NCI-H2081 (cell line): Measurements from ENCODE around the gene FKBP8.
A peak's percentile ranks its signal among the peaks of the same experiment; 100 is the strongest.
"Not testable (repeated sequence)": the region's sequence is repeated elsewhere in the genome, so short reads cannot be mapped to it uniquely, and the experiment has no call there.

ENCODE experiments used
- DNase-seq, 2 experiments: peaks; one replicate each; lab custom pipeline; 2025; lab: John Stamatoyannopoulos, UW

Gene FKBP8

DNA sequence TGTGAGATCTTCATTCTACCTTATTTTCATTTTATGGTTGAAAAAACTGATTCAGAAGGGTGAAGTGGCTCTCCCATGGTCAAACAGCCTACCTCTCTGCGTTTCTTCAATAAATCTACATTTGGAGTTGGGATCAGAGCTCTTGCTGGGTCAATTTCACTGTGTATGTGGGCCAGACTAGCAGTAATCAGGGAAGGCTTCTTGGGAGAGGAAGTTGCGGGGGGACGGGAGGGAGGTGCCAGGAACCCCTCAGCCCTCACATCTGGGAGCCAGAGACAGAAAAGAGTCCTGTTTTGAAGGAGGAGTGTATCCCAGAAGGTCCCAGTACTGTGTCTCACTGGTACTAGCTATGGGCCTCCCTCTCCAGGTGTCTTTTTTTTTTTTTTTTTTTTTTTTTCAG is 15.2 kb upstream of the FKBP8 start:
- no peak for DNase-seq

DNA sequence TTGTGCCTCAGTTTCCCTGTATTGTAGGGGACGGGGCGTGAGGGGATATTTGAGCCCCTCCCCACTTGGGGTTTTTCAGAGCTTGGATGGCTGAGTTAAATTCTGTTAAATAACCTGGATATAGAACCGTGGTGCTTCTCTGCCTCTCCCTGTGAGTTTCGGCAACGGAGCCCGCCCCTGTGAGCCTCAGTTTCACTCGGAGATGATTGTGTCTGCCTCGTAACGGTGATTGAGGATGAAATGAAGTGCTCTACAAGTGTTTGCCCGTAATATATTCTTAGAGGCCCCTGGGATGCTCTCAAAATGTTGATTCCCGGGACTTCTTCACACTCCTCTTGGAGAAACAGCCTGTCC is 14.8 kb upstream of the FKBP8 start:
- no peak for DNase-seq

DNA sequence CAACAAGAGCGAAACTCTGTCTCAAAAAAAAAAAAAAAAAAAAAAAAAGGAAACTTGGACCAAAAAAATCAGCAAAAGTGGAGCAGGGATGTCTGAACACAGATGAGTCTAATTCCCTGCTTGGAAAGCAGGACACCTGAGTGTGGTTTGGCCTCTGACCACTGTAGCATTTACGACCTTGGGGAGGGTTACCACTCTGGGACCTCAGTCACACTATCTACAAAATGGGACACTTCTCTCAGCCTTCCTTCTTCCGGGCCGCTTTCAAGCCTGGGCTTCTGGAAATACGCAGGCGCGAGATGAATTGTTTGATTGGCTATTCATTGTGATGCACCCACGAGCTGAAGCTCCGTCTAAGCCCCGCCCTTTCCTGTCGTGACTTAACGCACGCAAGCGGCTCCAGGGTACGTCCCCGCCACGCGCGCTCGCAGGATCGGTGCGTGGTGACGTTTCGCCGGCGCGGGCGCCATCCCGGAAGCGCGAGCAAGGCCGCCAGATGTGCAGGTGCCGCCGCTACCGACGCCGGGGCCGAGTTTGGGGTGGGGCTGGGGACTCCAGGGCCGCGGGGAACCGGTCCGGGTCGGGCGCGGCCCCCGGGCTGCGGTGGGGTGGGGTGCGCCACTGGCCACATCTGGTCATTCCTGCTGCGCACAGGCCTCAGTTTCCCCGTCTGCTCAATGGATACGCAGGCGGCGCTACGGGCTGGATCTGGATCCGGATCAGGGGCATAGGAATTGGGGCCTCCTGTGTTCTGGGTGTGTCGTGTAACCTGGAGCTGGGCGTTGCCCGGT is 14.2 kb upstream of the FKBP8 start, which contains the start of gene KXD1:
TSS of gene KXD1 (plus strand) at position 460 of the 791 bp plus-strand sequence. CDS start 4,187 bp downstream, outside the sequence.
- DNase-seq = peak; percentile 97 to 98

DNA sequence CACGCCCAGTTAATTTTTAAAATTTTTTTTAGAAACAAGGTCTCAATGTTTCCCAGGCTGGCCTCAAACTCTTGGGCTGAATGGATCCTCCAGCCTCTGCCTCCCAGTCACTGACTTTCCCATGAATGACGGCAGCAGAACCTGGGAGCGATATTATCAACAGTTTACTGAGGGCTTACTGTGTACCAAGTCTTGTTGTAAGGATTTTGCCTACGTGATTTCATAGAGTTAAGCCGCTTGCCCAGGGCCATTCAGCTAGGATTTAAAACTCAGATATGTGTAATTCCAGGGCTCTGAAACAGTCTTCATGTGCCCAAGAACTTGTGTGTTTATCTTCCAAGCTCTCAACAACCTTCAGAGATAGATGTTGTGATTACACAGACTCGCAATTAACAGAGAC is 8.3 kb upstream of the FKBP8 start:
- DNase-seq = no peak

DNA sequence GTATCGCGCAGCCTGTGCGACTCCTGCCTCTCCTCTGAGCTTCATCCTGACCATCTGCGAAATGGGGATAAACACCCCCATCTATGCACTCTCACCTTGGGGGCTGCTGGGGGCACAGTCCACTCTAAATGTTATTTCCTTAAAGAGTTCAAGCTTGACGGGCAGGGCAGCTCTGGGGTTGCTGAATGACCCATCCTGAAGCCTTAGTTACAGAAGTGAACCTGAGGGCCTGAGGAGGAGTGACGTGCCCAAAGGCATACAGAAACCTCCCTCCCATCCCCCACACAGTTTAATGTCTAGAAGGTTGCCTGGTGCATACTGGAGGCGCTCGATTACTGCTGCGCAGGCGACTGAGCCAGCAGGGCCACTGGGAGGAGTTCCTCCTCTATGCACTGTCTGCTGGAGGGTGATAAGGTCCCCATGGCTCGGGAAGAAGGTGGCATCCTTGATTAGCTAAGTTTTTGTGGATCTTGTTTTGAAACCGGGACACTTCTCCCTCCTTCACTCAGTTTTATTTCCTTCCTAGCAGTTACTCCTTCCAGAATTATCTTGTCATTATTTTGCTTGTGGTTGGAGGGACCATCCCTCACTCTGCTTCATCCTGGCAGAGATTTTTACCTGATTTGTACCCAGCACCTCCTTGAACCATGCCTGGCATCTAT is 572 bp upstream of the FKBP8 start:
- peak; percentile 23 to 25 for DNase-seq

DNA sequence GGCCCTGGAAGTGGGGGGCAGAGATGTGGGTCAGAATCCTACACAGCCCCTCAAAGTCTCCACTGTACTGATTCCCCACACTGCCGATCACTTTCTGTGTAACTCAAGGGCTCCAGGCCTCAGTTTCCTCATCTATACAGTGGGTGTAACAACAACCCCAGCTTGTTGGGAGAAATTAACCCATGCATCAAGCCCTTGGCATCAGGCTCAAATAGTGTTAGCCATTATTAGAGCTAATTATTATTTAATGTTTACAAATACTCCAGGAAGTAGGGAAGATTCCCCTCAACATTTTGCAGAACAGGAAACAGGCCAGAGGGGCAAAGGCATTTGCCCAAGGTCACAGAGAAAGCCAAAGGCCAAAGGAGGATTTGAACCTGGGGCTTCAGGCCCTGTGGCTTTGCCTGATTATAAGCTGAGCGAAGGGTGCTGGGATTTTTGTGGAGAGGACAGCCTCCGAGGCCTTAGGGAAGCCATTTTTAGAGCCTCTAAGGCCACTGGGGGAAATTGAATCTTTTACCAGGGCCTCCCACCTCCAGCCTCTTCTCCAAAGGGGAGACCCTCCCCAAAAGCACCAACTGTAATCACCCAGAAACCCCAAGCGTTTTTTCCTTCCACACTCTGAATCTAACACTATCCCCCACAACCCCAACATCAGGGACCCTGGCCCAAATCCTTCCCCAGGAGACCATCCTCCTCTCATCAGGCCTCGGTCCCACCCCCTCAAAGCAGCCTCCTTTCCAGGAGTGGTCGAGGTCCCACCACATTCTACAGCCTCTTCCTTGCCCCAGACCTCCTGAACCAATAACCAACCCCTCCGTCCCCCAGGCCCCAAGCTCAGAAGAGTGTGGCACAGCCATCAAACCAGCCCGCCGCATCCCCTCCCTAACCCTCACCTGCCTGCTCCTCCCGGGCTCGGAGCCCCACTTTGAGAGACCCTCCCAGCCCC is 1.1 kb downstream of the FKBP8 start:
- no peak for DNase-seq

DNA sequence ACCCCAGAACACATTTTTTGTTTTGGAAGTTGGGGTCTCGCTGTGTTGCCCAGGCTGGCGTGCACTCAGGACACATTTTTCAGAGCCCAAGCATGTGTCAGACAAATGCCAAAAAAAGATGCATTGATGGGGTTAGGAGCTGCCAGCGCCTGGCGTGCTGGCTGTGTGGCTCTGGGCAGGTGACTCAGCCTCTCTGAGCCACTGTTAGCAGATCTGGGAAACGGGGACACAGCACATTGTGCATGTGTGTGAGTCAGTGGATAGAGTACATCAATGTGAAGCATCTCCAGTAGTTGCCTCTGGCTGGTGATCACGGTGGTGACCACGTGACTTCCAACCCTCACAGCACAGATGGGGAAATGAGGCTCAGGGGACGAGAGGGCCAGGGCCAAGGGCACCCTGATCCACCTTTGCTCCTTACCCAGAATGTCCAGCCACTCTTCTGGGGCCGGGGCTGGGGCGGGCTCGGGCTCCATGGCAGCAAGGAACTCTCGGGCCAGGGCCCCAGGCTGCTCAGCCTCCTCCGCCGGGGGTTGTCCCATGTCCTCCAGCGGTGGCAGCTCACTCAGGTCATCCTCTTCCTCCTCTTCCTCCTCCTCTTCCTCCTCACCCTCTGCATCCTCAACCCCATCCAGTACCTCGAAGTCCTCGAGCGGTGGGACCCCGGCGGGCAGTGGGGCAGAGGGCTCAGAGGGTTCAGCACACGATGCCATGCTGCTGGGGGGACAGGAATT is 1.9 kb downstream of the FKBP8 start:
- no peak for DNase-seq

DNA sequence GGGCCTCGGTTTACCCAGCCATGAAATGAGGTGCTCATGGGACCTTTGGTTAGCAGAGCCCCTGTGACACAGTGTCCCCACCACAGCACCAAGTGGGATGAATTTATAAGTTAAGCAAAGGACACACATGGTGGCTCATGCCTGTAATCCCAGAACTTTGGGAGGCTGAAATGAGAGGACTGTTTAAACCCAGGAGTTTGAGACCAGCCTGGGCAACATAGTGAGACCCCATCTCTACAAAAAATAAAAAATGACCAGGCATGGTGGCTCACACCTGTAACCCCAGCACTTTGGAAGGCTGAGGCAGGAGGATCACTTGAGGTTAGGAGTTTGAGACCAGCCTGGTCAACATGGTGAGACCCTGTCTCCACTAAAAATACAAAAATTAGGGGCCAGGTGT is 3.2 kb downstream of the FKBP8 start:
- DNase-seq = not testable (repeated sequence)

DNA sequence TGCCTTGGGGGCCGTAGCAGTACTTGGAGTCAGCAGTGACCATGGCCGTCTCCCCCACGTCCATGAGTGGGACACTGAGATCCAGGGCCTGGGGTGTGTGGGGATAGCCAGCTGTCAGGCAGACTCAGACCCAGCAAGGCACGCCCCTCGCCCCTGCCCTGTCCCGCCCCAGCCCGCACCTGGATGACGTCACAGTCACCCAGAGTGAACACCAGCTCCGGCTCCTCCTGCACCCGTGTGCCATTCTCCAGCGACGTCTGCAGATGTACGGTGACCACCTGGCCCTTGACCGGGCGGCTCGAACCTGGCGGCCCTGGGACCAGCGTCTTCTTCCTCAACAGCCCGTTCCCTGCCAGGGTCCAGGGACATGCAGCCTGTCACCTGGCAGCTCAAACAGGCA is 4.0 kb downstream of the FKBP8 start:
- DNase-seq = no peak

DNA sequence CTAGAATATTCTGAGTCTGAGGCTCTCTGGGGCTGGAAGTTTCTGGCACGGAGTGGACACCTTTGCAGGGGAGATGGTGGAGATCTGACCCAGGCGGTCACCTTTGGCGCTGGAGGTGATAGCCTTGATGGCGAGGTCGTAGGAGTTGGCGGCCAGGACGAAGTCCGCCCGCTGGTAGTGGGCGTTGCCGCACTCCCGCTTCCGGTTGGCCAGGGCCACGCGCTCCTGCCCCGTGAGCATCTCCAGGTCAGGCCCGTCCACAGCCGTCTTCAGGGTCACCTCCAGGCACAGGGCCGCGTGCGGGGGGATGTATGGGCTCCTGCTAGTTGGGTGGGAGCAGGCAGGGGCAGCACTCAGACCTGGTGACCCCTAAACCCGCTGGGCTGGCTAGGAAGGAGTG is 5.3 kb downstream of the FKBP8 start:
- no peak for DNase-seq

DNA sequence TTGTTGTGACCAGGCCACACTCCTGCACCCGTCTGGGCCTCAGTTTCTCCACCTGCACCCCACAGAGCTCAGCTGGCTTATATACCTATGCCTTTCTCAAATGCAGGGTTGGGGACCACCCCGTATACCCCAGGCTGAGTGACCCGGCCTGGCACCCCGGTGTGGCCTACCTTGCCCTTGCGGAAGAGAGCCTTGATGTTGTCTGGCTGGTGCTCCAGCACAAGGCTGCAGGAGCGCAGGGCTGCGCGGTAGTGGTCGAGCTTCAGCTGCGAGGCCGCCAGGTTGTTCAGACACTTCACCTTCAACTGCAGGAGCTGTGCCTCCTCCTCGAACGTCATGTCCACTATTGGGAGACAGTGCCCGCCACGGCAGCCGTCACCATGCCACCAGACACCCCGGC is 5.9 kb downstream of the FKBP8 start:
- DNase-seq = no peak

DNA sequence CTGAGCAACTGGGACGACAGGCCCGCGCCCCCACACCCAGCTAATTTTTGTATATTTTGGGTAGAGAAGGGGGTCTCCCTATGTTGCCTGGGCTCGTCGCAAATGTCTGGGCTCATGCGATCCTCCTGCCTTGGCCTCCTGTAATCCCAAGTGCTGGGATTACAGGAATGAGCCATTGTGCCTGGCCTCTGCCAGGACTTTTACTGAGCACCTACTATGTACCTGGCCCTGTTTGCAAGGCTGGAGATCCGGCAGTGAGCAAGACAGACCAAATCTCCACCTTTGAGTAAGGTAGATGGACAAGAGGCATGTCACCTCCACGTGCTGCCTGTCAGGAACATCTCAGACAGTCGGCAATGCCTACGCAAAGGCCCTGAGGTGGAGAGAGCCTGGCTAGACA is 6.9 kb downstream of the FKBP8 start:
- no peak for DNase-seq

DNA sequence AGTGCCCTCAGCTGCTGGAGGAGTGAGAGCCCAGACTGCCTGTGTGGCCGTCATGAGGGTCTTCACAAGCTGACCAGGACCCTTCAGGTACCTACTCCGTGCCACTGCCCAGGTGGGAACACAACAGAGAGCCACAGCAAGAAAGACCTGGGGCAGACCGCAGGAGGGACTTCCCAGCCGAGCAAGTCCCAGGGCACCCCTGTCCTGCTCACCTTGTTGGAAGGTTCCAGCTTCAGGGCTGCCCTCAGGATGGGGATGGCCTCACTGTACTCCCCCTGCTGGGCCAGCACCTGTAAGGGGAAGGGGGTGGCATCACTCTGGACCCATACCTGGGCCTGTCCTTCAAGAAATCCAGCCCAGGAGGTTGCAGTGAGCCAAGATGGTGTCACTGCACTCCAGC is 10.3 kb downstream of the FKBP8 start:
- DNase-seq = no peak

DNA sequence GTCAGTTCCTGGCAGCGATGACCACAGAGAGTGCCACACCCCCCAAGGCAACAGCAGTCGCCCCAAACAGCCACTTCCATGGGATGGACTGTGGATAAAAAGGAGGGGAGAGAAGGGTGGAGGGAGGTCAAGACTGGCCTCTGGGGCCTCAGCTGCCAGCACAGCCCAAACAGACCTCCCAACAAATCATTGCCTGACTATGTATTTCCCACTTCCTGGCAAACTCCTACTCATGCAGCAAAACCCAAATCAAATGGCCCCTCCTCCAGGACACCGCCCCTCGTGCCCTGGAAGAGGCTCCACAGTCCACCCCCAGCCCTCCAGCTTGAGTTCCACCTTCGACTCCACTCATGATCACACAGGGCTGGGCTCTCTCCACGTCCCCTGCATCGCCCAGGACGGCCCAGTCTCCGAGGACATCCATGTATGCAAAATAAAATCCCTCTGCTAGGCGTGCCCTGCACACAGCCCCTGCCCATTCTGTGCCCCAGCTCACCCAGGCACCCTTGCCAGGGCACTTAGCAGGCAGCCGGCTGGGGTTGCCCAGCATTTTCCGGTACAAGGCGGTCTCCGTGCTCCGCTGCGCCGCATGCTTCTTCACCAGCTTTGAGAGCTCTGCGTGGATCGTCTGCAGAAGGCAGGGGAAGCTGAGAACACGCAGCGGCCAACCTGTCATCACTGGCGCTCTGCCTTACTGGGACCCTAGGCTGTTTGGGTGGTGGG is 11.0 kb downstream of the FKBP8 start:
- DNase-seq = no peak

DNA sequence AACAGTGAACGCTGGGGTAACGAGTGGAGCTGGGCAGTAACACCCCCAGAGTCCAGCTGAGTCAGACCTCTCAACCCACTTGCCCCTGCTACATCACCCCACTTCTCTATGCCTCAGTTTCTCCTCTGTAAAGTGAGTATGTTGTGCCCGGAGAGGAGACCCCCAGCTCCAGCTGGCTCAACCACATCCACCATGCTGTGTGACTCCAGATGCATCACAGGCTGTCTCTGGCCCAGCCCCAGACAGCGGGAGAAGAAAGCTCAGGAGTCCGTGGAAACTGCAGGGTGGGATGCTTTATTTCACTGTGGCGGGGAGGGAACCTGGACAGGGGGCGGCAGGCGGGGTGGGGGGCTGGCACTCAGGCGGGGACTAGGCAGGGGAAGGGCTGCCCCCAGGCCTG is 11.9 kb downstream of the FKBP8 start:
- no peak for DNase-seq

DNA sequence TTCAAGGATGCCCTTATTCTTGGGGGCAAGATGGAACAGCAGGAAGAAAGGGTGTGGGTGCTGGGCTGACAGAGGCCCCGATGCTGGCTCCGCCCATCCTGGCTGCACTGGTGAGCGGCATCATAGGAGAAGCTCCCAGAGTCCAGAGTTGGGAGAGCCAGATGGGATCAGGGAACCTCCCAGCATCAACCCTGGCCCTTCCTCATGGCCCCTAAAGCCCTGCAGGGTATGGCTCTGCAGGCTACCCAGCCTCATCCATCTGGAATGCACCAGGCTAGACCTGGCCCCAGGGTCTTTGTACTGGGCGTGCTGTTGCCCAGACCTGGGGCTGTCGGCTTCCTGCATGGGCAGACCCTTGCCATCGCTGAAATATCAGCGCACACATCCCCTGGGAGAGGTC is 13.6 kb downstream of the FKBP8 start:
- DNase-seq = no peak

DNA sequence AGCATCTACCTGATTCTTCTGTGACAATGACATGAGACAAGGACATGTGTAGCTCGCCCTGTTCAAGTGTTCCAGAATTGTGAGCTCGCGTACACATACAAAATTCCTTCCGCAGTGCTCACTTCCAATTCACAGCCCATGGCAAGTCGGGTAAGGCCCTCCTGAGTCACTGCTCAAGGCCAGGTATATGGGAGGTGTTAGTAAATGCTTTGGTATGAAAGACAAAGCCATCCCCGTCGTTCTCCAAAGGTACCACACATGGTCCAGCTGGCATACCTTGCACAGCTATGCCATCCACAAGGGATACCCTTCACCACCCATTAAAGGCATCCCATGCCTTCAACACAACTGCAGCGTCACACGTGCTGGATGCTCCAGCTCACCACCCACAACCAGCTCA is 17.1 kb downstream of the FKBP8 start:
- no peak for DNase-seq

DNA sequence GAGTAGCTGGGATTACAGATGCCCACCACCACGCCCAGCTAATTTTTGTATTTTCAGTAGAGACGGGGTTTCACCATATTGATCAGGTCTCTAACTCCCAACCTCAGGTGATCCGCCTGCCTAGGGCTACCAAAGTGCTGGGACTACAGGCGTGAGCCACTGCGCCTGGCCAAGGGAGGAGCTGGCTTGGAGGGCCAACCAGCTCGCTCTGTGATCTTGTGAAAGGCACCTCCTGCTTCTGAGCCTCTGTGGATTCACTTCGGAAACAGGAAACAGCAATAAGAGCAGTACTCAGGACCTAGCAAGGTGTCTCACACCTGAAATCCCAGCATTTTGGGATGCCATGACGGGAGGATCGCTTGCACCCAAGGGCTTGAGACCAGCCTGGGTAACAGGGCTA is 19.5 kb downstream of the FKBP8 start:
- no peak for DNase-seq

DNA sequence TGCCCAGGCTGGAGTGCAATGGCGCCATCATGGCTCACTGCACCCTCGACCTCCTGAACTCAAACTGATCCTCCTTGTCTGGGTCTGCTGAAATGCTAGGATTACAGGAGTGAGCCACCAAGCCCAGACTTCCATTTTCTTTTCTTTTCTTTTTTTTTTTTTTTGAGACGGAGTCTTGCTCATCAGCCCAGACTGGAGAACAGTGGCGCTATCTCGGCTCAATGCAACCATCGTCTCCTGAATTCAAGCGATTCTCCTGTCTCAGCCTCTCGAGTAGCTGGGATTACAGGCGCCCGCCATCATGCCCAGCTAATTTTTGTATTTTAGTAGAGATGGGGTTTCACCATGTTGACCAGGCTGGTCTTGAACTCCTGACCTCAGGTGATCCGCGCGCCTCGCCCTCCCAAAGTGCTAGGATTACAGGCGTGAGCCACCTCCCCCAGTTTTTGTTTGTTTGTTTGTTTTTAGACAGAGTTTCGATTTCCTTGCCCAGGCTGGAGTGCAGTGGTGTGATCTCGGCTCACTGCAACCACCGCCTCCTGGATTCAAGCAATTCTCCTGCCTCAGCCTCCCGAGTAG is 20.4 kb downstream of the FKBP8 start:
- DNase-seq = not testable (repeated sequence)

DNA sequence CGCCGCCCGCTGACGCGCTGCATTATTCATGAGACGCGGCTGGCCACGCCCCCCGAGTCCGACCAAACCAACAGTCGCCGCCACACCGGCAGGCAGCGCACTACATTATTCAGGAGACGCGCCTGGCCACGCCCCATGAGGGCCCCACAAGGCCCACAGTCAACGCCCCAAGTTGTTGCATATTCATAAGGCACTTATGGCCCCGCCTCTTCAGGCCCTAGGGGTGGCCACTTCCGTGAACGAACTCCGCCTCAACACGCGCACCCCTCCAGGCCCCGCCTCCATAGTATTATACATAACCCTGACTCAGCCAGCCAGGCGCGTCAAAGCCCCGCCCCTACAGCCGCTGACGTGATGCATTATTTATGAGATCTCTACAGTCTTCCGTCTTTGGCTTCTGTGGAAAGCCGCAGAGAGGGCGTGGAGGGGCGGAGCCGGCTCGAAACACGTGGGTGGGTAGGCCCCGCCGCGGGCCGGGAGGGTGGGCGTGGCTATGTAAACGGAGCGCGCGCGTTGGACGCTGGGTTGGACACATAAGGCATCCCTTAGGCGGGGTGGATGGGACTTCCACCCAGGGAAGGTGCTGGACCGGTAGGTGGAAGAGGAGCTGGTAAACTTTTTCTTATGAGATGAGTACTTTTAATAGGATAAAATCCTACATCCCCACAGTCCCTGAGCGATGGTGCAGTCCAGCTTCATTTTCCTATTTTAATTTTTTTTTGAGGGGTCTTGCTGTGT is 21.1 kb downstream of the FKBP8 start:
- DNase-seq = peak; percentile 99 to 100
